Fibroblast of skin of left quadriceps (primary cell): ENCODE results near the gene CR1.
"Not testable (repeated sequence)": the region's sequence is repeated elsewhere in the genome, so short reads cannot be mapped to it uniquely, and the experiment has no call there.

Source experiments
- DNase-seq, 2 experiments: peaks; one replicate each; pipeline ENCODE4 v3.0.0-alpha.2; 2013; ENCODE audit warnings: low read depth in 2 of 2

Gene CR1

GRCh38 chr1:207495801-207496792 lies at the start of gene CR1:
TSS of gene CR1 (plus strand) at chr1:207496157. CDS start at chr1:207496268, 111 bp downstream.
- DNase-seq, result no peak

GRCh38 chr1:207453710-207454045 lies 42.3 kb upstream of the CR1 start:
- no peak for DNase-seq

- DNase-seq, result no peak
Measured at GRCh38 chr1:207454046-207454964, 41.7 kb upstream of the CR1 start, which contains the start of gene CR2. TSS of gene CR2 (plus strand) at chr1:207454328. CDS start at chr1:207454419, 91 bp downstream.

- DNase-seq, result no peak
Measured at GRCh38 chr1:207455183-207455754, 40.7 kb upstream of the CR1 start.

- no peak for DNase-seq
Measured at GRCh38 chr1:207458414-207458813, 37.5 kb upstream of the CR1 start.

- no peak for DNase-seq
Measured at GRCh38 chr1:207459008-207459407, 36.9 kb upstream of the CR1 start.

GRCh38 chr1:207461649-207462048 lies 34.3 kb upstream of the CR1 start:
- DNase-seq, result no peak

- no peak for DNase-seq
Measured at GRCh38 chr1:207462535-207462934, 33.4 kb upstream of the CR1 start.

GRCh38 chr1:207463021-207463420 lies 32.9 kb upstream of the CR1 start:
- peak; percentile 1 to 3 for DNase-seq

GRCh38 chr1:207463571-207463970 lies 32.4 kb upstream of the CR1 start:
- DNase-seq, result no peak

- no peak for DNase-seq
Measured at GRCh38 chr1:207470927-207471326, 25.0 kb upstream of the CR1 start.

- no peak for DNase-seq
Measured at GRCh38 chr1:207474210-207474609, 21.7 kb upstream of the CR1 start.

GRCh38 chr1:207486198-207486597 lies 9.8 kb upstream of the CR1 start:
- no peak for DNase-seq

GRCh38 chr1:207487636-207488035 lies 8.3 kb upstream of the CR1 start:
- DNase-seq, result no peak

GRCh38 chr1:207493212-207493611 lies 2.7 kb upstream of the CR1 start:
- DNase-seq, result no peak

GRCh38 chr1:207494171-207494570 lies 1.8 kb upstream of the CR1 start:
- no peak for DNase-seq

GRCh38 chr1:207495281-207495680 lies 676 bp upstream of the CR1 start:
- DNase-seq, result not testable (repeated sequence)

GRCh38 chr1:207497941-207498340 lies 2.0 kb downstream of the CR1 start:
- DNase-seq, result no peak

GRCh38 chr1:207499573-207499972 lies 3.6 kb downstream of the CR1 start:
- peak; percentile 37 to 52 for DNase-seq

- no peak for DNase-seq
Measured at GRCh38 chr1:207500306-207500705, 4.3 kb downstream of the CR1 start.

GRCh38 chr1:207501071-207501470 lies 5.1 kb downstream of the CR1 start:
- DNase-seq, result no peak

- DNase-seq, result no peak
Measured at GRCh38 chr1:207502726-207503125, 6.8 kb downstream of the CR1 start.
